Activated gamma-delta T cell treated with Interleukin-2 at 50 U/mL for 16 hours (primary cell): Measurements from ENCODE around the gene RAB11FIP3.

Experiments used
- DNase-seq: peaks from one replicate; pipeline ENCODE4 v3.0.0-alpha.2; 2020

The RAB11FIP3 gene

GRCh38 chr16:534856-535445 is 109.5 kb downstream of the RAB11FIP3 start:
- no peak for DNase-seq

GRCh38 chr16:535446-536405 is 110.3 kb downstream of the RAB11FIP3 start:
- DNase-seq, result no peak

- no peak for DNase-seq
Observed at GRCh38 chr16:536746-537145, 111.3 kb downstream of the RAB11FIP3 start.

- DNase-seq, result no peak
Observed at GRCh38 chr16:537415-538335, 112.2 kb downstream of the RAB11FIP3 start.

GRCh38 chr16:539901-540530 is 114.6 kb downstream of the RAB11FIP3 start:
- no peak for DNase-seq

GRCh38 chr16:540645-541340 is 115.3 kb downstream of the RAB11FIP3 start:
- no peak for DNase-seq

- DNase-seq, result no peak
Observed at GRCh38 chr16:543301-544164, 118.1 kb downstream of the RAB11FIP3 start.

- DNase-seq, result no peak
Observed at GRCh38 chr16:544517-544916, 119.1 kb downstream of the RAB11FIP3 start.

GRCh38 chr16:546909-547770 is 121.7 kb downstream of the RAB11FIP3 start:
- peak; percentile 39 for DNase-seq

- no peak for DNase-seq
Observed at GRCh38 chr16:548586-548985, 123.1 kb downstream of the RAB11FIP3 start.

GRCh38 chr16:549544-550263 is 124.3 kb downstream of the RAB11FIP3 start:
- DNase-seq, result no peak

GRCh38 chr16:551210-551609 is 125.8 kb downstream of the RAB11FIP3 start:
- DNase-seq, result no peak

GRCh38 chr16:552171-552570 is 126.7 kb downstream of the RAB11FIP3 start:
- no peak for DNase-seq

GRCh38 chr16:553601-554296 is 128.3 kb downstream of the RAB11FIP3 start:
- DNase-seq, result no peak

GRCh38 chr16:554297-554621 is 128.8 kb downstream of the RAB11FIP3 start:
- no peak for DNase-seq

GRCh38 chr16:554640-555365 is 129.4 kb downstream of the RAB11FIP3 start:
- DNase-seq, result no peak

GRCh38 chr16:555528-556473 is 130.4 kb downstream of the RAB11FIP3 start:
- no peak for DNase-seq
